ENCODE results near the gene ZNF121.

ZNF121 gene

GRCh38 chr19:9538183-9539058 lies 45.9 kb downstream of the ZNF121 start, which contains the start of gene ZNF426:
ZNF426 (minus strand) TSS chr19:9538645; CDS start chr19:9536232, 2,413 bp downstream.
- DNase-seq (ENCODE audit: low read depth): peak; percentile 79

- no peak for DNase-seq (ENCODE audit: low read depth)
Observed at GRCh38 chr19:9535934-9536333, 48.4 kb downstream of the ZNF121 start.

- DNase-seq (ENCODE audit: low read depth): no peak
Observed at GRCh38 chr19:9531933-9532332, 52.4 kb downstream of the ZNF121 start.

- no peak for DNase-seq (ENCODE audit: low read depth)
Observed at GRCh38 chr19:9528757-9529336, 55.5 kb downstream of the ZNF121 start.

- no peak for DNase-seq (ENCODE audit: low read depth)
Observed at GRCh38 chr19:9523885-9524474, 60.3 kb downstream of the ZNF121 start.
